Measurements from ENCODE around the gene ENDOD1. TPM values are rescaled to one million over a fixed set of nuclear protein-coding genes. Genes with fewer than 3 reads are reported as not detected.

Gene ENDOD1
- total RNA-seq, 4 donors from 2014 or later = 27.8 to 44.8 (median 35.9) TPM

DNA sequence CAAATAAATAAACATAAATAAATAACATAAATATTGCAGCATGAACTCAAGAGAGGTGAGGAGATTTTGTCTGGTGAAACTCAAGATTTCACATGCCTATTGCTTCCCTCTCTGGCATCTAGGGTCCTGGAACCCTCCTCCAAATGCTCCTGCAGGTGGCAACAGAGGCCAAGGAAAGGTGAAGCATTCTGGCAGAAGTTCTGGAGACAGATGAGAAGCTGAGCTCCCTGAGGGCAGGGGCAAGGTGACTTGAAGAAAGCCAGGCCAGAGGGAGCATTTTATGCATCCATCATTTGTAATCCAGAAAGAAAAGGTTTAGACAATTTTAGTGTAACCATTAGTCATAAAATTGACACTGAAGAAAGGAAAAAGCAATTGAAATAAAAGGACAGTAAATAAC lies 64.9 kb downstream of the ENDOD1 start:
- H3K4me3 ChIP-seq = no peak overlapping the region
- no peaks in the 10 kb centered on the region for H3K36me3 ChIP-seq
- intact Hi-C loops (cut with DNase I) = loop anchor here (5.0 to 10.0 kb wide), 4 partner anchors 70 to 613 kb away; partner anchors contain the start of gene SRSF8
- H3K27ac ChIP-seq = no peak overlapping the region
- DNase-seq = no peak
- H3K4me1 ChIP-seq = peaks cover 7 to 63% (median 17%) of the 10 kb centered on the region in 3 donors
- no peak for TF ChIP-seq POLR2A (IDR thresholded peaks at IDR 0.05)
- TF ChIP-seq, protein P1, sequence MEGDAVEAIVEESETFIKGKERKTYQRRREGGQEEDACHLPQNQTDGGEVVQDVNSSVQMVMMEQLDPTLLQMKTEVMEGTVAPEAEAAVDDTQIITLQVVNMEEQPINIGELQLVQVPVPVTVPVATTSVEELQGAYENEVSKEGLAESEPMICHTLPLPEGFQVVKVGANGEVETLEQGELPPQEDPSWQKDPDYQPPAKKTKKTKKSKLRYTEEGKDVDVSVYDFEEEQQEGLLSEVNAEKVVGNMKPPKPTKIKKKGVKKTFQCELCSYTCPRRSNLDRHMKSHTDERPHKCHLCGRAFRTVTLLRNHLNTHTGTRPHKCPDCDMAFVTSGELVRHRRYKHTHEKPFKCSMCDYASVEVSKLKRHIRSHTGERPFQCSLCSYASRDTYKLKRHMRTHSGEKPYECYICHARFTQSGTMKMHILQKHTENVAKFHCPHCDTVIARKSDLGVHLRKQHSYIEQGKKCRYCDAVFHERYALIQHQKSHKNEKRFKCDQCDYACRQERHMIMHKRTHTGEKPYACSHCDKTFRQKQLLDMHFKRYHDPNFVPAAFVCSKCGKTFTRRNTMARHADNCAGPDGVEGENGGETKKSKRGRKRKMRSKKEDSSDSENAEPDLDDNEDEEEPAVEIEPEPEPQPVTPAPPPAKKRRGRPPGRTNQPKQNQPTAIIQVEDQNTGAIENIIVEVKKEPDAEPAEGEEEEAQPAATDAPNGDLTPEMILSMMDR (IDR thresholded peaks at IDR 0.05) = peak; percentile 16 to 76 (median 56)
- no peaks in the 10 kb centered on the region for H3K9me3 ChIP-seq
- no peaks in the 10 kb centered on the region for H3K27me3 ChIP-seq

DNA sequence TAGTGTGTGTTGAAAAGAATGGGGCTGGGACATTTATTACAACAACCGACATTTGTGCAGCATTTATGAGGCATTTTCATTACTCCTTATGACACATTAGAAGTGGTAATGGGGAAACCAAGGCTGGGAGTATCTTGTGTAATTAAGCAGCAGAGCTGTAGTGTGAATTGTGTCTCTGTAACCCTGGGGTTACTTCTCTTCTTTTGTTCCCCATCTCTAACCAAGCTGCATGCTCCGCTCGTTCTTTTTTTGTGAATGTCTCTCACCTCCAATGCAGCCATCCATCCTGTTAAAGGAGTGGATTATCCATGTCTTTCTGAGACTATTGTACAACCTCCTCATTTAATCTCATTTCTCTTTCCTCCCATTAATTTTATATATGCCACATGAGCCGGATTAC lies 65.7 kb downstream of the ENDOD1 start:
- 92 to 94% methylated on average over 4 of the region's 4 CpGs for WGBS, 2 donors
- Histone ChIP-seq H3K9me3 (no peaks in the 10 kb centered on the region), H3K27me3 (no peaks in the 10 kb centered on the region), H3K27ac (no peak overlapping the region), H3K36me3 (no peaks in the 10 kb centered on the region), H3K4me3 (no peak overlapping the region), H3K4me1 (peaks cover 0 to 54% (median 10%) of the 10 kb centered on the region in 3 donors)
- TF ChIP-seq, protein P1 (IDR thresholded peaks at IDR 0.05) = no peak
- TF ChIP-seq POLR2A (IDR thresholded peaks at IDR 0.05) = no peak
- DNase-seq = no peak
- intact Hi-C loops (cut with DNase I) = loop anchor here (10.0 kb wide), 2 partner anchors 69 to 549 kb away; no protein-coding TSS in a partner anchor

DNA sequence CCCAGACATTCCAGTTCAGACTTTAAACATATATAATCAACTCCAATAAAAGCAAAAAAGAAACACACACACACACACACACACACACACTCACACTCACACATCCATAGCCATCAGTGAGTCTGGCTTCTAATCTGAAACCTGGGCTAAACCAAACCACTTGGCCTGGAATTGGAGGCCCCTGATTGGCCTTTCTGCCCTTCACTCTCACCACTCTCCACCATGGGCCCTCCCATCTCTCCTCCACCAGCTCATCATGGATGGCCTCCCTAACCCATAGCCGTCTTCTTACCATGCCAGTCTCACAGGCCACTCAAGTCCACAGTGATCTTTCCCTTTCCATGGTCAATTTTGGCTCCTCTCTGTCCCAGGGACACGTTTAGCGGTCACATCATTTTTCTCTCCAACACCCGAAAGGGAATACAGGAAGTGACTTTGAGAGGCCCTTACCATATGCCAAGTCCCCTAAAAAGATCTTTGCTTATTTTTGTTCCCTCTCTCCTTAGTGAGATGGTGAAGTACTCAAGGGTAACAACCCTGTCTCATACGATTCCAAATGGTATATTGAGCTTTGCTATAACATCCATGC lies 66.6 kb downstream of the ENDOD1 start:
- H3K27me3 ChIP-seq = no peaks in the 10 kb centered on the region
- H3K4me3 ChIP-seq = no peak overlapping the region
- peaks cover 0 to 45% (median 10%) of the 10 kb centered on the region in 3 donors for H3K4me1 ChIP-seq
- H3K9me3 ChIP-seq = no peaks in the 10 kb centered on the region
- no peaks in the 10 kb centered on the region for H3K36me3 ChIP-seq
- intact Hi-C loops (cut with DNase I) = loop anchor here (10.0 kb wide), 2 partner anchors 69 to 549 kb away; no protein-coding TSS in a partner anchor
- H3K27ac ChIP-seq = peak overlapping the region in 3 of 4 donors; percentile 11 to 70 (median 48)
- WGBS, 2 donors = 83 to 84% methylated on average over 5 of the region's 5 CpGs
- TF ChIP-seq, protein P1 (IDR thresholded peaks at IDR 0.05) = no peak
- TF ChIP-seq POLR2A (IDR thresholded peaks at IDR 0.05) = no peak
- DNase-seq = no peak

DNA sequence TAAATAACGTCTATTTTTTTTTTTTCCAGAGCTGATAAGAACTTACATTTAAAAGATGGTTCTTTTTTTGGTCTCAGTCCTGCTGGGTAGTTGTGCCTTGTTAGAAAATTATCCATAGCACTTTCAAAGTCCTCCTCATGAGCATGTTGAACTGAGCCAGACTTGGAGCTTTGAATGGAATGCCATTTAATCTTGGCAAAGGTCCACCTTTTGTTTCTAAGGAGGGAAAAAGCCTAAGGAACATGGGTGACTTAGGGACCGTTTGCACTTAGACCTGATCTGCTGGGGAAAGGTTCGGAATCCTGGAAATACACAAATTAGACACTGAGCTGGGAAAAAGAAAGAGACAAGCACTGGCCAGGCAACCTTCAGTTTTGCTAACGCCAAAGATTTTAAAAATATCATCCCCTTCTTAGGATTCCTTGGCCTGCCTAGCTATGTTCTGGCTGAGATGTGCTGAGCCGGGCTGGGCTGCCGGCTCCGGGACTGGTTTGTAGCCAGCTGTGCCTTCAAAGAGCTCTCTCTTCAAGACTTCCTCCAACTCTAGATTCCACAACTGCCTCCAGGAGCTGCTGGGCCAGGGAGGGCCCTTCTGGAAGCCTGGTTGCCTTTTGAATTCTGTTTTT lies 67.4 kb downstream of the ENDOD1 start:
- Histone ChIP-seq H3K27me3 (no peaks in the 10 kb centered on the region), H3K4me1 (peaks cover 0 to 37% (median 6%) of the 10 kb centered on the region in 3 donors), H3K27ac (peak overlapping the region in 3 of 4 donors; percentile 48 to 70 (median 59)), H3K36me3 (no peaks in the 10 kb centered on the region), H3K4me3 (no peak overlapping the region), H3K9me3 (no peaks in the 10 kb centered on the region)
- WGBS, 2 donors = 45 to 53% methylated on average over 7 of the region's 7 CpGs
- DNase-seq = no peak
- TF ChIP-seq, protein P1 (IDR thresholded peaks at IDR 0.05) = no peak
- no peak for TF ChIP-seq POLR2A (IDR thresholded peaks at IDR 0.05)
- intact Hi-C loops (cut with DNase I) = loop anchor here (10.0 kb wide), 2 partner anchors 68 to 548 kb away; no protein-coding TSS in a partner anchor

DNA sequence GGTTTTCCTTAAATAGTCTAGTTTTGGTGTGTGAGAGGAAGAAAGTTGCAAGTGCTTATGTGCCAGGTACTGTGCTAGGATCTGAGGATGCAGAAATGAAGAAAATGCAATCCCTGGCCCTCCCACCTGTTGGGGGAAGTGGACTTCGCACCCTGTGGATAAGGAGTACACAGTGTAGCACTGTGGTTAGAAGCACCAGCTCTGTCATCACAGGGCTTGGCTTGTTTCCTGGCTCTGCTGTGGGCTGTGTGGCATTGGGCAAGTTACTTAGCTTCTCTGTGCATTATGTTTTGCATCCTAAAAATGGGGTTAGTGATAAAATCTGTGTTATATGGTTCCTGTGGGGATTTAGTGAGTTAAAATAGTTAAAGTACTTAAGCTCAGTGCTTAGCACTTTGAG lies 68.2 kb downstream of the ENDOD1 start:
- no peak for TF ChIP-seq POLR2A (IDR thresholded peaks at IDR 0.05)
- TF ChIP-seq, protein P1 (IDR thresholded peaks at IDR 0.05) = no peak
- intact Hi-C loops (cut with DNase I) = loop anchor here (10.0 kb wide), 2 partner anchors 67 to 547 kb away; no protein-coding TSS in a partner anchor

More for the DNA sequence above, 68.2 kb downstream of the ENDOD1 start:
- Histone ChIP-seq H3K27me3 (no peaks in the 10 kb centered on the region), H3K4me3 (no peak overlapping the region), H3K9me3 (no peaks in the 10 kb centered on the region), H3K4me1 (peaks cover 0 to 30% (median 6%) of the 10 kb centered on the region in 3 donors), H3K27ac (peak overlapping the region in 2 of 4 donors; percentile 48 to 70), H3K36me3 (no peaks in the 10 kb centered on the region)
- no peak for DNase-seq
- WGBS, 2 donors = 89 to 90% methylated on average over 1 of the region's 1 CpG

Data from esophagus squamous epithelium (tissue), 5 donors.